AG09319 (cell line): ENCODE data around the gene CDC20B.
"Not testable (repeated sequence)": the region's sequence is repeated elsewhere in the genome, so short reads cannot be mapped to it uniquely, and the experiment has no call there.

Experiments
- DNase-seq: peaks from one replicate; pipeline ENCODE4 v3.0.0-alpha.2; 2010; ENCODE audit warnings: low read depth; ENCODE audit errors: extremely low read depth
- CTCF ChIP-seq: IDR thresholded peaks from 2 replicates; pipeline ENCODE4 v1.5.1; 2011; ENCODE audit warnings: low read depth, mild to moderate bottlenecking, inconsistent platforms, low read length, moderate library complexity

The CDC20B gene

DNA sequence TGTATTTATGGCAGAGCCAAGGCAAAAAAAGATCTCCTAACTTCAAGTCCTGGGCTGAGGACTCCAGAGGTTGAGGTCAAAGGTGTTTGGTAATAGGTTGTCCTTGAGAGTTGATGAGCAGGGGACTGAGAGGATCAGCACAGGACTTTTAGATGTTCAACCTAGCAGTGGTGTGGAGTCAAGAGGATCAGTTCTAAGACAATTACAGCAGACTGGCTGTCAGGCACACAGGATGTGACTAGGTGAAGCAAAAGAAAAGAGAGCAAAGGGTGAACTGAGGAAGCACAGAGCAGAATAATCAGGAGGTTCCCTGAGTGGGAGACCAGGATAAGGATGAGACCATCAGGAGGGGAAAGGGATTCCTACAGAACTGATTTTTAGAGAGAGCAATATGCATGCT lies 59.6 kb downstream of the CDC20B start:
- TF ChIP-seq CTCF, result no peak
- no peak for DNase-seq

GRCh38 chr5:55110217-55110616 lies 62.8 kb downstream of the CDC20B start:
- DNase-seq, result no peak
- TF ChIP-seq CTCF, result no peak

GRCh38 chr5:55108661-55109060 lies 64.3 kb downstream of the CDC20B start:
- DNase-seq, result no peak
- no peak for TF ChIP-seq CTCF

- DNase-seq, result not testable (repeated sequence)
These were observed 67.0 kb downstream of the CDC20B start for GRCh38 chr5:55105976-55106375.

DNA sequence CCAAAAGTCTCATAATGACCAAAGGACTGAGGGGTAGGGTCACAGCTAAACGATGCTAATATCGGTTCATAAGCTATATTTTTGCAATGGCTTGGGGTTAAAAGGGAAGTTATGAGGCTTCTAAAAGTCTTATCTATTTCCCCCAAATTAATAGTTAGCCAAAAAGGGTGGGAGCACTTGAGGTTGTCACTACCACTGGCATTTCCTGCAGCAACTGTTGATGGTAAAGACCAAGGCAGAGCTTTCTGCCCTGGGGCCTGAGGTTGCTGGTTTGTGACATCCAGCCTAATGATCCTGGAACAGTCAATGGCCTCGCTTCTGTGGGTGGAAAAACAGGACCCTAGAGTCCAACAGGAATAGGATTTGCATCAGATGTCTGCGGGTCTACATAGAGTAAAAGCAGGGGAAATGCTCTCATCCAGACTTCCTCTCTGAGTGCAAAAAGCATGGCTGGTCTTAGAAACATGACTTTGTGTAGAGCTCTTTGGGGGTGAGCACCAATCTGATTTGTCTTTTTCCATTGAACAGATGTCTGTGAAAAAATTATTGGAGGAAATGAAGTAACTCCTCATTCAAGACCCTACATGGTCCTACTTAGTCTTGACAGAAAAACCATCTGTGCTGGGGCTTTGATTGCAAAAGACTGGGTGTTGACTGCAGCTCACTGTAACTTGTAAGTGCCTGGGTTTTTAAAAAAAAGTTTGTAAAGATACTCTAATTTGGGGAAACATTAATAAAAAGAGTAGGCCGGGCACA lies 67.9 kb downstream of the CDC20B start:
- DNase-seq, result no peak
- no peak for TF ChIP-seq CTCF

DNA sequence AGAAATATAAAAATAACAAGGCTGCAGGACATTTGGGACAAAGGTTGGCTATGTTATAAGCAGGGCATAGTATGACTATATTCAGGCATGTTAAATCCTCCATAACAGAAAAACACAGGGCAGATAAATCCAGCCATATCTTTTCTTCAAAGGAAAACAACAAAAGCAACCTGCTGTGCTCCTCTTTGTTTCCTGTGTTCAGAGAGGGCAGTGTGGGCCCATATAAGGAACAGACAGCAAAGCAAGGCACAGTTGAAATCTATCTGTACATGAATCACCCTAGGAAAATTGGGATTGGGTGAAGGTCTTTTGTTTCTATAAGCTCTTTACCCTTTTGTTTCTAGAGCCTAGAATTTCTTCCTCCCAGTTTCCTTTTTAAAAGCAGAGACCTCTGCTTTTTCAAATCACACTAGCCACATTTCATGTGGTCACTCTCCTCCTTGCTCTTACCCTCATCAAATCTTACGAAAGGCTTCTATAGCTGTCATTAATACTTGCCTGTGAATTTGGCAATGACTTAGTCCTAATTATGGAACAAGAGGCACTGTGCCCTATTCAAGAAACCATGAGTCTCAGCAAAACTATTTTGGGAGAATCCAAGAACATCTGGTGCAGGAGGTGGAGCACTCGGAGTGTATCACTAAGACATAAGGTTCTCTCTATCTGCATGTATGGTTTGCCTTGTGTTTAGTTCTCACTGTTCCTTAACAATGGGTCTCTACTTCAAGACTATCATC lies 68.8 kb downstream of the CDC20B start:
- TF ChIP-seq CTCF, result no peak
- no peak for DNase-seq

GRCh38 chr5:55102348-55102747 lies 70.6 kb downstream of the CDC20B start, which contains the start of gene GZMA:
Gene GZMA, plus strand, starts transcription at chr5:55102646. Its CDS starts 37 bp downstream, at chr5:55102683.
- TF ChIP-seq CTCF, result no peak
- DNase-seq, result no peak
